Measurements from ENCODE around the gene RAPGEF3. TPM values are rescaled to one million over a fixed set of nuclear protein-coding genes. Genes with fewer than 3 reads are reported as not detected.

Gene RAPGEF3
- polyA plus RNA-seq, 1 experiment: 2.4 TPM

- POLR2A ChIA-PET: no interaction called here
- TF ChIP-seq, protein P1, sequence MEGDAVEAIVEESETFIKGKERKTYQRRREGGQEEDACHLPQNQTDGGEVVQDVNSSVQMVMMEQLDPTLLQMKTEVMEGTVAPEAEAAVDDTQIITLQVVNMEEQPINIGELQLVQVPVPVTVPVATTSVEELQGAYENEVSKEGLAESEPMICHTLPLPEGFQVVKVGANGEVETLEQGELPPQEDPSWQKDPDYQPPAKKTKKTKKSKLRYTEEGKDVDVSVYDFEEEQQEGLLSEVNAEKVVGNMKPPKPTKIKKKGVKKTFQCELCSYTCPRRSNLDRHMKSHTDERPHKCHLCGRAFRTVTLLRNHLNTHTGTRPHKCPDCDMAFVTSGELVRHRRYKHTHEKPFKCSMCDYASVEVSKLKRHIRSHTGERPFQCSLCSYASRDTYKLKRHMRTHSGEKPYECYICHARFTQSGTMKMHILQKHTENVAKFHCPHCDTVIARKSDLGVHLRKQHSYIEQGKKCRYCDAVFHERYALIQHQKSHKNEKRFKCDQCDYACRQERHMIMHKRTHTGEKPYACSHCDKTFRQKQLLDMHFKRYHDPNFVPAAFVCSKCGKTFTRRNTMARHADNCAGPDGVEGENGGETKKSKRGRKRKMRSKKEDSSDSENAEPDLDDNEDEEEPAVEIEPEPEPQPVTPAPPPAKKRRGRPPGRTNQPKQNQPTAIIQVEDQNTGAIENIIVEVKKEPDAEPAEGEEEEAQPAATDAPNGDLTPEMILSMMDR (IDR thresholded peaks at IDR 0.05; ENCODE audit: insufficient read depth, low read depth, low read length): no peak
- no peak overlapping the region for H3K4me3 ChIP-seq (ENCODE audit: low read depth, low read length)
- CTCF ChIA-PET: interaction anchor here (0.9 to 17.6 kb wide), 17 partner anchors 13 to 251 kb away, joined by 3 to 454 read pairs (median 15); partner anchors contain the start of genes ENDOU, RAPGEF3 and SLC48A1
- H3K27me3 ChIP-seq (ENCODE audit: control insufficient read depth, insufficient read depth, low read length): peaks cover 6% of the 10 kb centered on the region
- no peak for DNase-seq (ENCODE audit: low read depth)
- H3K36me3 ChIP-seq (ENCODE audit: control insufficient read depth, insufficient read depth, low read length): no peaks in the 10 kb centered on the region
These were observed 17.9 kb downstream of the RAPGEF3 start for GRCh38 chr12:47740606-47741339.

DNA sequence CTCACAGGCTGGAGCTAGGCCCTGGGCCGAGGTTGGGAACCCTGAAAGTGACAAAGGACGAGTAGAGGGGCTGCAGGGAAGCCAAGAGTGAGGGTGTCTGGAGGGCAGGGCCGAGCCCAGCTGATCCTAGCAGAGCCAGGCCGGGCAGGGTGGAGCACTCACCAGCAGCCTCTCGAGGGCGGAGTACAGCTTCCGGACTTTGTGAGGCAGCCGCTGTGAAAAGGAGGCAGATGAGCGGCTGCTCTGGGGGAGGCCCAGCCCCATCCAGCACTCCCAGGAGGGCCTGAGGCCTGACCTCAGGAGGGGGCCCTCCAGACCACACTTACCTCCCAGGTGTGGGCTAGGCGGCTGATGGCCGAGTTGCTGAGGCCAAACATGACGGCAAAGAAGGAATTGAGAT lies 18.7 kb downstream of the RAPGEF3 start:
- no peak for DNase-seq (ENCODE audit: low read depth)
- ChIA-PET POLR2A (no interaction called here), CTCF (interaction anchor here (0.7 to 17.6 kb wide), 9 partner anchors 13 to 209 kb away, joined by 3 to 454 read pairs (median 91); partner anchors contain the start of genes ENDOU, RAPGEF3 and SLC48A1)
- H3K27me3 ChIP-seq (ENCODE audit: control insufficient read depth, insufficient read depth, low read length): peaks cover 4% of the 10 kb centered on the region; the same call in 1 of the 2 replicates
- TF ChIP-seq, protein P1 (IDR thresholded peaks at IDR 0.05; ENCODE audit: insufficient read depth, low read depth, low read length): no peak
- H3K4me3 ChIP-seq (ENCODE audit: low read depth, low read length): no peak overlapping the region
- no peaks in the 10 kb centered on the region for H3K36me3 ChIP-seq (ENCODE audit: control insufficient read depth, insufficient read depth, low read length)

GRCh38 chr12:47739297-47739696 lies 19.4 kb downstream of the RAPGEF3 start:
- POLR2A ChIA-PET: no interaction called here
- H3K27me3 ChIP-seq (ENCODE audit: control insufficient read depth, insufficient read depth, low read length): peaks cover 2% of the 10 kb centered on the region; the same call in 1 of the 2 replicates
- TF ChIP-seq, protein P1 (IDR thresholded peaks at IDR 0.05; ENCODE audit: insufficient read depth, low read depth, low read length): no peak
- CTCF ChIA-PET: interaction anchor here (0.7 to 17.6 kb wide), 6 partner anchors 12 to 210 kb away, joined by 3 to 454 read pairs (median 122); partner anchors contain the start of genes ENDOU and SLC48A1
- DNase-seq (ENCODE audit: low read depth): no peak
- H3K36me3 ChIP-seq (ENCODE audit: control insufficient read depth, insufficient read depth, low read length): no peaks in the 10 kb centered on the region
- H3K4me3 ChIP-seq (ENCODE audit: low read depth, low read length): no peak overlapping the region

- H3K27me3 ChIP-seq (ENCODE audit: control insufficient read depth, insufficient read depth, low read length): 0 out of 2 replicates have a peak, but pooled peaks cover 1% of the 10 kb centered on the region
- TF ChIP-seq, protein P1 (IDR thresholded peaks at IDR 0.05; ENCODE audit: insufficient read depth, low read depth, low read length): no peak
- no peaks in the 10 kb centered on the region for H3K36me3 ChIP-seq (ENCODE audit: control insufficient read depth, insufficient read depth, low read length)
- no peak for DNase-seq (ENCODE audit: low read depth)
- H3K4me3 ChIP-seq (ENCODE audit: low read depth, low read length): no peak overlapping the region
- ChIA-PET CTCF (interaction anchor here (1.0 to 17.6 kb wide), 5 partner anchors 21 to 100 kb away, joined by 3 to 454 read pairs (median 23); partner anchors contain the start of genes RAPGEF3 and SLC48A1), POLR2A (no interaction called here)
These were observed 20.6 kb downstream of the RAPGEF3 start for GRCh38 chr12:47737936-47738594.
